CD1c-positive myeloid dendritic cell (primary cell): ENCODE measurements around the gene TCF19.

Source experiments
- DNase-seq: peaks from one replicate; pipeline ENCODE4 v3.0.0-alpha.2; 2016; ENCODE audit errors: extremely low spot score

Gene TCF19

GRCh38 chr6:31158140-31158862 is at the start of gene TCF19:
Gene TCF19, plus strand, starts transcription at chr6:31158589. Its CDS starts 881 bp downstream, at chr6:31159470.
- DNase-seq: peak; percentile 99

- no peak for DNase-seq
These were observed 47.4 kb upstream of the TCF19 start for GRCh38 chr6:31110825-31111582.

GRCh38 chr6:31111712-31112111 is 46.7 kb upstream of the TCF19 start:
- DNase-seq: no peak

- DNase-seq: no peak
These were observed 45.9 kb upstream of the TCF19 start, which contains the start of gene C6orf15 for GRCh38 chr6:31112478-31112877. Gene C6orf15, minus strand, starts transcription at chr6:31112575. Its CDS starts 20 bp downstream, at chr6:31112555.

GRCh38 chr6:31113861-31114540 is 44.4 kb upstream of the TCF19 start:
- no peak for DNase-seq

GRCh38 chr6:31114541-31114878 is 43.9 kb upstream of the TCF19 start, which contains the start of gene PSORS1C1:
Gene PSORS1C1, plus strand, starts transcription at chr6:31114800. Its CDS starts 14,833 bp downstream, at chr6:31129633.
- no peak for DNase-seq

- DNase-seq: peak; percentile 85
These were observed 43.2 kb upstream of the TCF19 start for GRCh38 chr6:31114970-31115849.

- no peak for DNase-seq
These were observed 42.3 kb upstream of the TCF19 start for GRCh38 chr6:31115941-31116560.

GRCh38 chr6:31116661-31117385 is 41.6 kb upstream of the TCF19 start:
- no peak for DNase-seq

- no peak for DNase-seq
These were observed 40.2 kb upstream of the TCF19 start for GRCh38 chr6:31118178-31118577.

GRCh38 chr6:31120151-31120915 is 38.1 kb upstream of the TCF19 start, which contains the start of gene CDSN:
Gene CDSN, minus strand, starts transcription at chr6:31120446. Its CDS starts 27 bp downstream, at chr6:31120419.
- no peak for DNase-seq

- DNase-seq: no peak
These were observed 37.1 kb upstream of the TCF19 start for GRCh38 chr6:31121131-31121790.

- peak; percentile 31 for DNase-seq
These were observed 35.3 kb upstream of the TCF19 start for GRCh38 chr6:31122791-31123706.

- DNase-seq: peak; percentile 5
These were observed 33.2 kb upstream of the TCF19 start for GRCh38 chr6:31125162-31125561.

GRCh38 chr6:31125586-31126363 is 32.6 kb upstream of the TCF19 start:
- no peak for DNase-seq

- no peak for DNase-seq
These were observed 31.8 kb upstream of the TCF19 start for GRCh38 chr6:31126396-31127175.
